A673 (cell line): ENCODE results near the gene NMUR1. TPM values are rescaled to one million over a fixed set of nuclear protein-coding genes. Genes with fewer than 3 reads are reported as not detected.

Experiments used
- BruUV-seq: library from RNA; stranded (reverse); fragments of 400-500 nt; replicated peaks from 2 replicates; lab custom pipeline; 2021; lab: Mats Ljungman, UMichigan
- CTCF ChIA-PET: fragments of 300-600 bp; sonication (Branson Sonifier 250); formaldehyde crosslinking; loops from one replicate; lab custom pipeline; 2022; ENCODE audit warnings: antibody characterized with exemption; lab: Charles Lee
- POLR2A ChIA-PET: fragments of 300-600 bp; sonication (Branson Sonifier 250); formaldehyde crosslinking; loops from one replicate; lab custom pipeline; 2022; ENCODE audit warnings: antibody characterized with exemption; ENCODE audit not compliant: low non-redundant PET; lab: Charles Lee
- DNase-seq: peaks from one replicate; pipeline ENCODE4 v3.0.0-alpha.2; 2015; ENCODE audit warnings: low spot score
- H3K27ac ChIP-seq: fragments of 200-600 bp; sonication (generic); 2 replicates; pipeline ENCODE4 v1.5.1; 2016; ENCODE audit warnings: mixed run types, low read depth, mild to moderate bottlenecking, mixed read lengths, antibody characterized with exemption, low read length; ENCODE audit not compliant: poor library complexity, severe bottlenecking
- H3K27me3 ChIP-seq: fragments of 200-600 bp; sonication (generic); replicated peaks from 2 replicates; pipeline ENCODE4 v1.6.1; 2017; ENCODE audit warnings: mixed run types, low read depth, mild to moderate bottlenecking, mixed read lengths, antibody characterized with exemption, low read length; ENCODE audit not compliant: insufficient read depth, poor library complexity
- H3K36me3 ChIP-seq: fragments of 200-600 bp; sonication (generic); 2 replicates; pipeline ENCODE4 v1.6.1; 2016; ENCODE audit warnings: mixed run types, mild to moderate bottlenecking, mixed read lengths, antibody characterized with exemption, low read length; ENCODE audit not compliant: insufficient read depth, poor library complexity, severe bottlenecking
- H3K4me1 ChIP-seq: fragments of 200-600 bp; sonication (generic); 2 replicates; pipeline ENCODE4 v1.6.1; 2017; ENCODE audit warnings: mixed run types, mild to moderate bottlenecking, mixed read lengths, antibody characterized with exemption, low read length; ENCODE audit not compliant: insufficient read depth, poor library complexity, severe bottlenecking
- H3K4me3 ChIP-seq: fragments of 200-600 bp; sonication (generic); 2 replicates; pipeline ENCODE4 v1.5.1; 2016; ENCODE audit warnings: low read depth, mixed run types, mild to moderate bottlenecking, mixed read lengths, low read length; ENCODE audit not compliant: poor library complexity, severe bottlenecking
- H3K9me3 ChIP-seq: fragments of 200-600 bp; sonication (generic); 2 replicates; pipeline ENCODE4 v1.6.1; 2016; ENCODE audit warnings: mixed run types, low read depth, mild to moderate bottlenecking, mixed read lengths, antibody characterized with exemption, low read length; ENCODE audit not compliant: poor library complexity, severe bottlenecking
- EZH2 ChIP-seq: fragments of 200-600 bp; sonication (generic); IDR thresholded peaks from 2 replicates; pipeline ENCODE4 v1.6.1; 2017; ENCODE audit warnings: borderline replicate concordance, low read depth, mild to moderate bottlenecking, mixed read lengths, antibody characterized with exemption, low read length; ENCODE audit not compliant: poor library complexity, severe bottlenecking
- intact Hi-C: fragments of 100-400 bp; cut with micrococcal nuclease; formaldehyde crosslinking; loops from one replicate; pipeline ENCODE4 v1.10.0; 2022; ENCODE audit not compliant: unreplicated experiment
- total RNA-seq: library from RNA; stranded (reverse); gene quantifications from 2 replicates; pipeline ENCODE4 v1.2.3, GENCODE V29; 2021
- TF ChIP-seq, protein P1 (sequence below): fragments of 300-800, 200-600 bp; sonication (generic); conservative IDR thresholded peaks from 2 replicates; pipeline ENCODE4 v1.5.1; 2017; ENCODE audit warnings: low read depth, mild to moderate bottlenecking, antibody characterized with exemption, low read length, moderate library complexity, mixed read lengths

Gene NMUR1
- total RNA-seq, 1 experiment from 2014 or later = not detected

DNA sequence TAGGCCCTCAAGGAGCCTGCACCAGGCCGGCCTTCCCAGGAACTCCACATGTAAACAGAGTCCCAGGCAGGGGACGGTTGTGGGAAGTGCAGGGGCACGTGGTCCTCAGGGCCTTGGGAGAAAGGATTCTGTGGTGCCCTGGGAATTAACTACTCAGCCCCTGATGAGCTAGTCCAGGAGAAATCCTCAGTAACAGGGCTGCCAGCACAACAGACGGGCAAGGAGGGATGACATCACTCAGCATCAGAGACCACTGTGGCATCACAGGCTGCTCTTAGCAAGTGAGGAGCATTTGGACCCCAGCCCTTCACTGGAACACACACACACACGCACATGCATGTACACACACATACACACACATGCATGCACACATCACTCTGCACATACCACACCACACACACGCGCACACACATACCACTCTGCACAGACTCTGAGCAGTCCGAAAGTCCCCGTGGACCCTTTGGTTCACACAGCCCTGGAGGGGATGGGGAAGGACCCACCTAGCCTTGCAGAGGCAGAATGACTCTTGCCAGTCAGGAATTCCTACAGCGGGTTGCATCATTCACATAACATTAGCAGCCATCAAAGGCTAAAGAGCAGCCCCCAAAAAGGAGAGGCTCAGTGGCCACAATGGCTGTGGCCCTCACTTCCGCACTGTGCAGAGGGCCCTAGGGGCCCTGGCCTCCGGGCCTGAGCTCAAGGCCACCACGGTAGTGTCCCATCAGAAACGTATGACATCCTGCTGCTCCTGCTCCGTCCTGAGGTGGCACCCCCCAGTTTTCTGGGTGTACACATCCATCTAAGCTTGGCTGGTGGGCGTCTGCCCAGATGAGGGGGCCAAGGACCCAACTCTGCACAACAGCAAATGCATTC, 1.9 kb upstream of the NMUR1 start:
- no peak for DNase-seq
- Histone ChIP-seq H3K9me3 (no peaks in the 10 kb centered on the region), H3K4me3 (no peak overlapping the region), H3K36me3 (no peaks in the 10 kb centered on the region), H3K27me3 (peaks cover 5% of the 10 kb centered on the region), H3K4me1 (no peaks in the 10 kb centered on the region), H3K27ac (no peak overlapping the region)
- intact Hi-C loops = no loop called here
- POLR2A ChIA-PET = interaction anchor here (0.6 kb wide), 3 partner anchors 11 to 41 kb away, joined by 3 to 9 read pairs (median 7); no protein-coding TSS in a partner anchor
- no peak for TF ChIP-seq EZH2
- TF ChIP-seq, protein P1, sequence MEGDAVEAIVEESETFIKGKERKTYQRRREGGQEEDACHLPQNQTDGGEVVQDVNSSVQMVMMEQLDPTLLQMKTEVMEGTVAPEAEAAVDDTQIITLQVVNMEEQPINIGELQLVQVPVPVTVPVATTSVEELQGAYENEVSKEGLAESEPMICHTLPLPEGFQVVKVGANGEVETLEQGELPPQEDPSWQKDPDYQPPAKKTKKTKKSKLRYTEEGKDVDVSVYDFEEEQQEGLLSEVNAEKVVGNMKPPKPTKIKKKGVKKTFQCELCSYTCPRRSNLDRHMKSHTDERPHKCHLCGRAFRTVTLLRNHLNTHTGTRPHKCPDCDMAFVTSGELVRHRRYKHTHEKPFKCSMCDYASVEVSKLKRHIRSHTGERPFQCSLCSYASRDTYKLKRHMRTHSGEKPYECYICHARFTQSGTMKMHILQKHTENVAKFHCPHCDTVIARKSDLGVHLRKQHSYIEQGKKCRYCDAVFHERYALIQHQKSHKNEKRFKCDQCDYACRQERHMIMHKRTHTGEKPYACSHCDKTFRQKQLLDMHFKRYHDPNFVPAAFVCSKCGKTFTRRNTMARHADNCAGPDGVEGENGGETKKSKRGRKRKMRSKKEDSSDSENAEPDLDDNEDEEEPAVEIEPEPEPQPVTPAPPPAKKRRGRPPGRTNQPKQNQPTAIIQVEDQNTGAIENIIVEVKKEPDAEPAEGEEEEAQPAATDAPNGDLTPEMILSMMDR = no peak
- CTCF ChIA-PET = interaction anchor here (1.4 kb wide), 1 partner anchor 15 kb away, joined by 5 read pairs; no protein-coding TSS in a partner anchor
- BruUV-seq = no TSS peak

DNA sequence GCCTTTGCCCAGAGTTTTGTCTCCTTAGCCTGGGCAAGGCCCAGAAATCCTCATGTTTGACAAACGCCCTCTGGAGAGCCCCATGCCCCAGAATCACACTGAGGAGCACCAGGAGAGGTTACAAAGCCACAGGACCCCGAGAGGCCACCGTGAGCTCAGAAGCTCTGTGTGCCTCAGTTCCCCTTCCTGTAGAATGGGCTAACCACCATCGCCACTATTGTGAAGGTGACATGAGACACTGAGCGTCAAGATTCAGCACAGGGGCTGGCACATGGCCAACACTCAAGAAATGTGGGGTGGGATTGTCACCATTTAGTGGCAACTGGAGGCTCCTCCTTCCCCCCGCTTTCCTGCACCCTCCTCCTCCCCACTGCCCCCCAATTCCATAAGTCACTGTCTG, 1.2 kb upstream of the NMUR1 start:
- TF ChIP-seq EZH2 = no peak
- TF ChIP-seq, protein P1 = no peak
- no peak for DNase-seq
- CTCF ChIA-PET = interaction anchor here (1.2 kb wide), 1 partner anchor 70 kb away, joined by 5 read pairs; no protein-coding TSS in a partner anchor
- peaks cover 5% of the 10 kb centered on the region for H3K27me3 ChIP-seq
- POLR2A ChIA-PET = interaction anchor here (0.6 kb wide), 1 partner anchor 18 kb away, joined by 7 read pairs; no protein-coding TSS in a partner anchor
- H3K4me3 ChIP-seq = no peak overlapping the region
- no peaks in the 10 kb centered on the region for H3K36me3 ChIP-seq
- no peaks in the 10 kb centered on the region for H3K9me3 ChIP-seq
- H3K4me1 ChIP-seq = no peaks in the 10 kb centered on the region
- H3K27ac ChIP-seq = no peak overlapping the region
- no TSS peak for BruUV-seq
- intact Hi-C loops = no loop called here

GRCh38 chr2:231528636-231529030, 1.6 kb downstream of the NMUR1 start:
- CTCF ChIA-PET = no interaction called here
- Histone ChIP-seq H3K27me3 (peaks cover 5% of the 10 kb centered on the region), H3K4me3 (no peak overlapping the region), H3K4me1 (no peaks in the 10 kb centered on the region), H3K9me3 (no peaks in the 10 kb centered on the region), H3K27ac (no peak overlapping the region), H3K36me3 (no peaks in the 10 kb centered on the region)
- POLR2A ChIA-PET = no interaction called here
- no TSS peak for BruUV-seq
- TF ChIP-seq, protein P1 = no peak
- no peak for TF ChIP-seq EZH2
- no peak for DNase-seq
- intact Hi-C loops = no loop called here
